ENCODE results near the gene STX18.

Gene STX18

DNA sequence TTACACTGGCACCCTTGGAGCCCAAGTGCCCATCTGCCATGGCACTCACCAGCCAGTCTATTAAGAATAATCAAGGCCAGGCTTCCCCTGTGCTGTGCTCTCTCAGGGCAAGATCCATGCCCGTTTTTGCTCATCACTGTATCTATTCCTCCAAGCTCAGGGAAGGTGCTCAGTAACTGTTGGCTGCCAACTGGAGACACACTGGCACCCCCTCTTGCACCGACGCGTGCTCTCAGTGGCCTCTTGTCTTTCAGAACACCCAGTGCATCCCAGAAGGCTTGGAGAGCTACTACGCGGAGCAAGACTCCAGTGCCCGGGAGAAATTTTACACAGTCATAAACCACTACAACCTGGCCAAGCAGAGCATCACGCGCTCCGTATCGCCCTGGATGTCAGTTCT lies 124.9 kb downstream of the STX18 start:
- Histone ChIP-seq H3F3A (ENCODE audit: insufficient read depth, low read length) (no peaks in the 10 kb centered on the region), H3K9me2 (replicated peaks; ENCODE audit: insufficient read depth, low read length) (no peaks in the 10 kb centered on the region), H3K4me2 (ENCODE audit: low read depth, low read length) (no peak overlapping the region), H3K27ac (ENCODE audit: low read length) (no peak overlapping the region), H3K9me3 (replicated peaks; ENCODE audit: insufficient read depth, low read length) (no peaks in the 10 kb centered on the region), H4K20me1 (ENCODE audit: insufficient read depth, low read length) (no peaks in the 10 kb centered on the region), H3K9ac (ENCODE audit: low read length) (no peak overlapping the region), H3K4me1 (ENCODE audit: low read length) (no peaks in the 10 kb centered on the region), H3K36me3 (replicated peaks; ENCODE audit: insufficient read depth, low read length) (peaks cover 5% of the 10 kb centered on the region), H3K79me2 (ENCODE audit: low read length) (no peaks in the 10 kb centered on the region), H2AFZ (ENCODE audit: low read length) (no peak overlapping the region), H3K27me3 (replicated peaks; ENCODE audit: insufficient read depth, low read length) (no peaks in the 10 kb centered on the region), H3K4me3 (ENCODE audit: low read length) (no peak overlapping the region)
- no peak for DNase-seq
- TF ChIP-seq EZH2 (optimal IDR thresholded peaks at IDR 0.05; ENCODE audit: low read depth, low read length) (no peak), EZH2phosphoT487 (IDR thresholded peaks at IDR 0.05; ENCODE audit: low read length) (no peak)
- TF ChIP-seq, protein P1, sequence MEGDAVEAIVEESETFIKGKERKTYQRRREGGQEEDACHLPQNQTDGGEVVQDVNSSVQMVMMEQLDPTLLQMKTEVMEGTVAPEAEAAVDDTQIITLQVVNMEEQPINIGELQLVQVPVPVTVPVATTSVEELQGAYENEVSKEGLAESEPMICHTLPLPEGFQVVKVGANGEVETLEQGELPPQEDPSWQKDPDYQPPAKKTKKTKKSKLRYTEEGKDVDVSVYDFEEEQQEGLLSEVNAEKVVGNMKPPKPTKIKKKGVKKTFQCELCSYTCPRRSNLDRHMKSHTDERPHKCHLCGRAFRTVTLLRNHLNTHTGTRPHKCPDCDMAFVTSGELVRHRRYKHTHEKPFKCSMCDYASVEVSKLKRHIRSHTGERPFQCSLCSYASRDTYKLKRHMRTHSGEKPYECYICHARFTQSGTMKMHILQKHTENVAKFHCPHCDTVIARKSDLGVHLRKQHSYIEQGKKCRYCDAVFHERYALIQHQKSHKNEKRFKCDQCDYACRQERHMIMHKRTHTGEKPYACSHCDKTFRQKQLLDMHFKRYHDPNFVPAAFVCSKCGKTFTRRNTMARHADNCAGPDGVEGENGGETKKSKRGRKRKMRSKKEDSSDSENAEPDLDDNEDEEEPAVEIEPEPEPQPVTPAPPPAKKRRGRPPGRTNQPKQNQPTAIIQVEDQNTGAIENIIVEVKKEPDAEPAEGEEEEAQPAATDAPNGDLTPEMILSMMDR (IDR thresholded peaks at IDR 0.05; ENCODE audit: low read length) = no peak

DNA sequence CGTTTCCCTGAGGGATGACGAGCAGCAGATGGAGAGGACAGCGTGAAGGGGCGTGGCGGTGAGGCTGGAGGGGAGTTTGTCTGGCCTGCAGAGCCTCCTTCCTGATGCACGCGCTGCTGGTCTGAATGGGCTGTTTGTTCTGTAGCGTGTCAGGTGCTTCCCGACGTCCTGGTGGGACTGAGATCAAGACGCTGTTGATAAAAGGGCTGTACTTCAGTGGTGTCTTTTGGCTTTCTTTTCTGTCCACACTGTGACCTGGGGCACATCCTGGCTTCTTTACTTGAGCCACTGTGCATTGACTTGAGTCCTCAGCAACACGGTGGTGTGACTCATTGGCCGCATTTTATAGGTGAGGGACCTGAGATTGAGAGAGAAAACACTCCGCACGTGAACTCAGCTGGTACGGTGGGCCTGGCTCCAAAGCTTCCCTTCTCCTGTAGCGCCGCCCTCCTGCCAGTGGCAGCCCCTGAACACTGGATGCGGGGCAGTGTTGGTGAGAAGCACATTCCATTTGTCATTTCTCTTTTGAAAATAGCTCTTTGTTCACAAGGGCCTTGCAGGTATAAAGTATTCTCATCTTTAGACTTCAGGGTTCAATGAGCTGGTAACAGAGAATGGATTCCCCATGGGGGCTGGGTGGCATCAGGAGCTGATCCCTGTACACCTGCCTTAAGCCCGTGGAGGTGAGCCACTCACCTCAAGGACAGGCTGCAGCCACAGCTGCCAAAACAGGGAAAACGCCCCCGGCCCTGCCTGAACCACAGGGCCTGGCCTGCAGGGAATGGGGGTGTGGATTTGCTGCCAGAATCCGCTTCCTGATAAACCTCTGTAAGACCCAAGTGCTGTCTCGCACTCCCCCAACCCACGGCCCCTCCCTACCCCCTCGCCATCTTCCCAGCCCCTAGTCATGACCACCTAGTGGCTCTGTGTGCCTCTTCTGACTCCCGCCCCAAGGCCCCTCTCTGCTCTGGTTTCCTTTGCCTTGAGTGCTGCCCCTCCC lies 125.7 kb downstream of the STX18 start:
- TF ChIP-seq EZH2 (optimal IDR thresholded peaks at IDR 0.05; ENCODE audit: low read depth, low read length) = no peak
- no peak for TF ChIP-seq EZH2phosphoT487 (IDR thresholded peaks at IDR 0.05; ENCODE audit: low read length)
- TF ChIP-seq, protein P1 (IDR thresholded peaks at IDR 0.05; ENCODE audit: low read length) = no peak
- no peak overlapping the region for H3K4me3 ChIP-seq (ENCODE audit: low read length)
- H3K4me1 ChIP-seq (ENCODE audit: low read length) = no peaks in the 10 kb centered on the region
- peaks cover 5% of the 10 kb centered on the region for H3K36me3 ChIP-seq (replicated peaks; ENCODE audit: insufficient read depth, low read length)
- H4K20me1 ChIP-seq (ENCODE audit: insufficient read depth, low read length) = no peaks in the 10 kb centered on the region
- H3K27ac ChIP-seq (ENCODE audit: low read length) = no peak overlapping the region
- H3K27me3 ChIP-seq (replicated peaks; ENCODE audit: insufficient read depth, low read length) = no peaks in the 10 kb centered on the region
- no peak for DNase-seq
- no peaks in the 10 kb centered on the region for H3K9me2 ChIP-seq (replicated peaks; ENCODE audit: insufficient read depth, low read length)
- no peaks in the 10 kb centered on the region for H3K9me3 ChIP-seq (replicated peaks; ENCODE audit: insufficient read depth, low read length)
- no peaks in the 10 kb centered on the region for H3F3A ChIP-seq (ENCODE audit: insufficient read depth, low read length)
- H3K4me2 ChIP-seq (ENCODE audit: low read depth, low read length) = no peak overlapping the region
- H3K9ac ChIP-seq (ENCODE audit: low read length) = no peak overlapping the region
- no peak overlapping the region for H2AFZ ChIP-seq (ENCODE audit: low read length)
- no peaks in the 10 kb centered on the region for H3K79me2 ChIP-seq (ENCODE audit: low read length)

DNA sequence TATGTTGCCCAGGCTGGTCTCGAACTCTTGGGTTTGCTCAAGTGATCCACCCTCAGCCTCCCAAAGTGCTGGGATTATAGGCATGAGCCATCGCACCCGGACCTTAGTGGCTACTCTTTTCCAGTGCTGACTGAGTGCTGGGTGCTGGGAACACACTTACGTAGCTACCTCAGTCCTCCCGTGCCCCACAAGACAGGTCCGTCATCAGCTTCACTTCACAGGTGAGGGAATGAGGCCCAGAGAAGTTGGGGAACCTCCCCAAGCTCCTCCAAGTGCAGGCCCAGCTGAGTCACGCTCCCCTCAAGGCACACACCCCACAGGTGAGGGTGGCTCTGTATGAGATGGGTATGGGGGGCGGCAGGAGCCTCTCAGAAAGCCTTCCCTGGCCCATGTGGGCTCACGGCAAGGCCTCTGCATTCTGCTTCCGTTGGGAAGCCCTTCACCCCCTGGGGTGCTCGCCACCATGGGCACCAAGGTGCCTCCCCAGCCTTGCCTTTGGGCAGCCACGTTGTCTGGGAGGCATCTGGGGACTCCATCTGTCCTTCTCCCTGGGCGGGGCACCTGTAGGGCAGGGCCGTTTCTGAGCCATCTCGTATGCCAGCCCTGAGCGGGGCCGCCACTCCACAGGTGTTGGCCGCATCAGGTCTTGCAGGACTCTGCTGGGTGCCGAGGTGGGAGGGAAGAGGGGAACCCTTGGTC lies 126.6 kb downstream of the STX18 start:
- H3K36me3 ChIP-seq (replicated peaks; ENCODE audit: insufficient read depth, low read length) = peaks cover 5% of the 10 kb centered on the region
- no peak overlapping the region for H3K9ac ChIP-seq (ENCODE audit: low read length)
- no peak overlapping the region for H3K4me2 ChIP-seq (ENCODE audit: low read depth, low read length)
- no peaks in the 10 kb centered on the region for H4K20me1 ChIP-seq (ENCODE audit: insufficient read depth, low read length)
- no peaks in the 10 kb centered on the region for H3K4me1 ChIP-seq (ENCODE audit: low read length)
- no peak overlapping the region for H2AFZ ChIP-seq (ENCODE audit: low read length)
- H3K9me2 ChIP-seq (replicated peaks; ENCODE audit: insufficient read depth, low read length) = no peaks in the 10 kb centered on the region
- H3K79me2 ChIP-seq (ENCODE audit: low read length) = no peaks in the 10 kb centered on the region
- no peaks in the 10 kb centered on the region for H3F3A ChIP-seq (ENCODE audit: insufficient read depth, low read length)
- no peak overlapping the region for H3K27ac ChIP-seq (ENCODE audit: low read length)
- no peak overlapping the region for H3K4me3 ChIP-seq (ENCODE audit: low read length)
- TF ChIP-seq EZH2 (optimal IDR thresholded peaks at IDR 0.05; ENCODE audit: low read depth, low read length) = no peak
- TF ChIP-seq, protein P1 (IDR thresholded peaks at IDR 0.05; ENCODE audit: low read length) = no peak
- no peak for TF ChIP-seq EZH2phosphoT487 (IDR thresholded peaks at IDR 0.05; ENCODE audit: low read length)
- no peaks in the 10 kb centered on the region for H3K9me3 ChIP-seq (replicated peaks; ENCODE audit: insufficient read depth, low read length)
- no peaks in the 10 kb centered on the region for H3K27me3 ChIP-seq (replicated peaks; ENCODE audit: insufficient read depth, low read length)
- no peak for DNase-seq
